Effector CD4-positive, alpha-beta T cell (primary cell): ENCODE results near the gene PPP4R3C. TPM values are rescaled to one million over a fixed set of nuclear protein-coding genes. Genes with fewer than 3 reads are reported as not detected.
"Not testable (repeated sequence)": the region's sequence is repeated elsewhere in the genome, so short reads cannot be mapped to it uniquely, and the experiment has no call there.

ENCODE experiments used
- DNase-seq: peaks from one replicate; pipeline ENCODE4 v3.0.0-alpha.2; 2020
- total RNA-seq: gene quantifications from one replicate; lab custom pipeline; 2026; lab: John Stamatoyannopoulos, UW

Gene PPP4R3C
- not detected for total RNA-seq

DNA sequence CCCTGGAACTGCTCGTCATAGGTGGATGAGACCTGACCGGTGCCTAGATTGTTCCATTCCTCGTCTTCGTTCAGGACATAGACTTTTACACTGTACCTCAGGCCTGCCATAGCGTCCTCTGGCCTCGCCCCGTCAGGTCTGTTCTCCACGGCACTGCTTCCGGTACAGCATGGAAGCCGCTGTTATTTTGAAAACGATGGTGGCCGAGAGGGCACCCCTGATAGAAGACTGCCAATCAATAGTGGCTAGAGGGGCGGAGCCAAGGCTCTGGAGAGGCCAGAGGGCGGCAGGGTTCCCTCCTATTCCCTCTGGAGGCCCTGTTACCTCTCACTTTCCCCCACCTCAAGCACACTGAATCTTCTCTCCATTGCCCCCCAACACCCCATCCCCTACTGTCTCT, at the start of gene PPP4R3C:
TSS of gene PPP4R3C (minus strand) at position 155 of the 400 bp plus-strand sequence. CDS start at position 110, 45 bp downstream.
- no peak for DNase-seq

GRCh38 chrX:27491397-27491796, 28.3 kb upstream of the PPP4R3C start:
- no peak for DNase-seq

- DNase-seq, result no peak
These were observed 2.9 kb upstream of the PPP4R3C start for GRCh38 chrX:27466051-27466450.

DNA sequence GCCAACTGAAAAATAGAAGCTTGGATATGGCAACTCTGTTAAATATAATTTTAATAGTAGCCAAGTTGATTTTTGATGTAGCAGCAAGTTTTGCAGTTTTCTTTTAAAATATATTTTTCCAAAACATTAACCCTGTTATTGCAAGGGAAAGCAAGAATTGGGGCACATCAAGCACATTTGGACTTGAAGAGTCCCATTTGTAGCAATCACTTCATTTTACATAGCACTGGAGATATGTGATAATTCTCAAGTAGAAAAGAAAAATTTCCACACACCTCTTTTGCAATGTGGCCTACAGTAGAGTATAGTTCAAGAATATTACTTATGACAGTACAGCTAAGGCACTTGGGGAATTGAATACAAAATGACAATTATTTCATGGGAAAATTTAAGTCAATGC, 1.9 kb upstream of the PPP4R3C start:
- DNase-seq, result no peak

- not testable (repeated sequence) for DNase-seq
These were observed 4.0 kb downstream of the PPP4R3C start for GRCh38 chrX:27459129-27459528.

DNA sequence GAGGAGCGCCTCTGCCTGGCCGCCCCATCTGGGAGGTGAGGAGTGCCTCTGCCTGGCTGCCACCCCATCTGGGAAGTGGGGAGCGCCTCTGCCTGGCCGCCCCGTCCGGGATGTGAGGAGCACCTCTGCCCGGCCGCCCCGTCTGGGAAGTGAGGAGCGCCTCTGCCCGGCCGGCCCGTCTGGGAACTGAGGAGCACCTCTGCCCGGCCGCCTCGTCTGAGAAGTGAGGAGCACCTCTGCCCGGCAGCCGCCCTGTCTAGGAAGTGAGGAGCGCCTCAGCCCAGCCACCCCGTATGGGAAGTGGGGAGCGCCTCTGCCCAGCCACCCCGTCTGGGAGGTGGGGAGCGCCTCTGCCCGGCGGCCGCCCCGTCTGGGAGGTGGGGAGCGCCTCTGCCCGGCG, 4.6 kb downstream of the PPP4R3C start:
- not testable (repeated sequence) for DNase-seq

DNA sequence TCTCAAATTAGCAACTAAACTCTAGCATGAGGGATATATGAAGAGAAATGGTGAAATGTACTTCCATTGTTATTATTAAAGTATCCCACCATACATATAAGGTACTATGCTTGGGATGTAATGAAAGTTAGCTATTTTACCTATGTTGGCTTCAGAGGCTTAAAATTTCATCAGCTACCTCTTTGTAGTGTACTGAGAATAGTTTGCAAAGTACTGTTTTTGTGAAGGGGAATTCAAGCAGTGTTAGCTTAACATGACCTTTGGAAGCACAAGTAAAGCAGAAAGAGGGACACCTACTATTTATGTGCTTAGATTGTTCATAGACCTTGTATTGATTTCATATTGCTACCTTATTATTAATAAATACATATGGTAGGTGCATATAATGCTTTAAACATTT, 11.8 kb downstream of the PPP4R3C start:
- DNase-seq, result no peak

- DNase-seq, result no peak
These were observed 16.7 kb downstream of the PPP4R3C start for GRCh38 chrX:27446423-27446822.

- DNase-seq, result no peak
These were observed 17.7 kb downstream of the PPP4R3C start for GRCh38 chrX:27445438-27445837.

GRCh38 chrX:27444093-27444908, 18.8 kb downstream of the PPP4R3C start:
- DNase-seq, result no peak

DNA sequence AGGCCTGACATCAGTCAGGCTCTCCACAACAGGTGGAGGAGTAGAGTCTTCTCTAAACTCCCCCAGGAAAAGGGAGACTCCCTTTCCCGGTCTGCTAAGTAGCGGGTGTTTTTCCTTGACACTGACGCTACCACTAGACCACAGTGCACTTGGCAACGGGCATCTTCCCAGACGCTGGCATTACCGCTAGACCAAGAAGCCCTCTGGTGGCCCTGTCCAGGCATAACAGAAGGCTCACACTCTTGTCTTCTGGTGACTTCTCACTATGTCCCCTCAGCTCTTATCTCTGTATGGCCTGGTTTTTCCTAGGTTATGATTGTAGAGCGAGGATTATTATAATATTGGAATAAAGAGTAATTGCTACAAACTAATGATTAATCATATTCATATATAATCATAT, 20.7 kb downstream of the PPP4R3C start:
- DNase-seq, result not testable (repeated sequence)

DNA sequence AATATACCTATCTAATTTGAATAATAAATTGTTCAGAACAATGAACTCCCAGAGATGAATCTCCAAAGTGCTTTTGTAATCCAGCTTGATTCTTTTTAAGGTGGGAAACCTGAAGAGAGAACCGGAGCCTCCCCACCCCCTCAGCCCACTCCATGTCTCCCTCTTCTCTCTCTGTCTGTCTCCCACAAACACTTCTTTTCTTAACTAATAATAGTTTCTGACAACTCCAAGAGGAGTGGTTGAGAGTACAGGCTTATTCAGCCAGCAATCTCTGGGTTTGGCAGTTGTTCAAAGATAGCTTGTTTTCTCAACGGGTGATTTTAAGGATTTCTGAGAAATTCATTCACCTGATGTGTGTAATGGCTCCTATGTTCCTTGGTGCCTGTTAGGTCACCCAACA, 23.4 kb downstream of the PPP4R3C start:
- no peak for DNase-seq

DNA sequence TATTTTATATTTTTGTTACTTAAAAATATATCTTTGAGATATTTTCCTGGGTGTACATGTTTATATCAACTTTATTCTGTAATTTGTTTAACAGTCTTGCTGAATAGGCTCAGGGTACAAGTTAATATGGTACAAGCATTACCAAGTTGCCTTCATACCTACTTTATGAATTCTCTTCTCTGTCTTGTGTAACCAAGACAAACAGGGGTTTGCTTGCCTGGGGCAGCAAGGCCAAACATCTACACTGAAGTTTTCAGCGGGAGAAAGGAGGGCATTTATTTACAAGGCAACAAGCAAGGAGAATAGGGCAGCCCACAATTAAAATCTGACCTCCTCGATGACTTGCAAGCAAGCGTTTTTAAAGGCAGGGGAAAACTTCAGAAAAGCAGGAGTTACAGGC, 24.2 kb downstream of the PPP4R3C start:
- DNase-seq, result no peak

GRCh38 chrX:27435031-27435430, 28.1 kb downstream of the PPP4R3C start:
- DNase-seq, result no peak
